ENCODE data around the gene MAGEH1. TPM values are rescaled to one million over a fixed set of nuclear protein-coding genes. Genes with fewer than 3 reads are reported as not detected.

Gene MAGEH1
- total and polyA plus RNA-seq, 2 of the 8 experiments (the other 6 are each of a cell fraction or from before 2014, with no cell fraction given) = 9.4 to 13.4 TPM

- Histone ChIP-seq H3K14ac (ENCODE audit: insufficient read length) (no peak overlapping the region), H3K27me3 (replicated peaks in 1 of 4; ENCODE audit: control insufficient read depth in 3 of 4, extremely low read depth in 1 of 4, insufficient read depth in 3 of 4, low read length in 3 of 4) (no peaks in the 10 kb centered on the region), H3K79me1 (ENCODE audit: low read depth, low read length) (no peaks in the 10 kb centered on the region), H2BK120ac (replicated peaks; ENCODE audit: low read depth, low read length) (no peak overlapping the region), H4K20me1 (replicated peaks in 1 of 2; ENCODE audit: control insufficient read depth in 1 of 2, insufficient read depth in 2 of 2, low read length in 2 of 2) (no peaks in the 10 kb centered on the region), H3K36me3 (ENCODE audit: control insufficient read depth in 2 of 4, insufficient read depth in 4 of 4, low read length in 3 of 4) (peaks cover 0 to 3% (median 0%) of the 10 kb centered on the region in 4 experiments; a peak in 1 of 8 replicates), H2BK12ac (ENCODE audit: low read depth, low read length) (no peak overlapping the region), H3K79me2 (ENCODE audit: control insufficient read depth in 1 of 2, insufficient read depth in 2 of 2, low read length in 2 of 2) (no peaks in the 10 kb centered on the region), H3K4ac (replicated peaks; ENCODE audit: insufficient read length, low read depth, low read length) (no peak overlapping the region), H3K27ac (ENCODE audit: low read depth, low read length) (no peak overlapping the region), H3K18ac (ENCODE audit: extremely low read depth, low read length) (no peak overlapping the region), H3K23me2 (ENCODE audit: low read depth, low read length) (no peaks in the 10 kb centered on the region), H3K9ac (replicated peaks in 1 of 4; ENCODE audit: extremely low read depth in 1 of 4, low read depth in 3 of 4, low read length in 3 of 4) (no peak overlapping the region), H3K23ac (ENCODE audit: insufficient read length) (no peak overlapping the region), H3K9me3 (ENCODE audit: insufficient read depth in 2 of 2, low read depth in 1 of 2, low read length in 1 of 2) (no peaks in the 10 kb centered on the region), H2AK5ac (ENCODE audit: low read depth, low read length) (no peak overlapping the region), H4K5ac (ENCODE audit: insufficient read length, low read depth, low read length) (no peak overlapping the region), H4K91ac (replicated peaks; ENCODE audit: insufficient read length, low read length) (no peak overlapping the region), H3K4me2 (ENCODE audit: insufficient read depth in 1 of 2, low read depth in 2 of 2, low read length in 2 of 2) (no peak overlapping the region; a peak in 1 of 4 replicates), H3K4me3 (ENCODE audit: extremely low read depth in 1 of 4, insufficient read depth in 2 of 4, low read depth in 3 of 4, low read length in 4 of 4) (no peak overlapping the region), H3K56ac (replicated peaks; ENCODE audit: insufficient read length, low read depth, low read length) (no peak overlapping the region), H2BK15ac (ENCODE audit: low read length) (no peak overlapping the region), H3K4me1 (replicated peaks in 1 of 4; ENCODE audit: control insufficient read depth in 3 of 4, insufficient read depth in 4 of 4, low read length in 3 of 4) (no peaks in the 10 kb centered on the region; a peak in 1 of 7 replicates), H2BK20ac (ENCODE audit: low read length) (no peak overlapping the region), H2AFZ (ENCODE audit: low read length) (no peak overlapping the region), H4K8ac (ENCODE audit: extremely low read depth, insufficient read depth, low read length) (no peak overlapping the region), H2BK5ac (ENCODE audit: low read depth, low read length) (no peak overlapping the region)
- DNase-seq (ENCODE audit: low read depth in 1 of 2, low spot score in 2 of 2) = no peak
- ChIA-PET CTCF (ENCODE audit: partially characterized antibody) (no interaction called here), POLR2A (ENCODE audit: partially characterized antibody) (no interaction called here)
- TF ChIP-seq ZNF274 (IDR thresholded peaks at IDR 0.05; ENCODE audit: borderline replicate concordance, extremely low read depth, low read length) (no peak), MAFK (IDR thresholded peaks at IDR 0.05; ENCODE audit: low read depth, low read length) (peak; percentile 77)
- no peak for FAIRE-seq
- WGBS, 2 experiments (ENCODE audit: extremely low coverage in 1 of 2, insufficient coverage in 1 of 2, insufficient read length in 1 of 2, insufficient replicate concordance in 2 of 2, low coverage in 1 of 2, low lambda C conversion rate in 2 of 2, missing lambda C conversion rate in 1 of 2) = 78% methylated on average over 4 of the region's 4 CpGs; no CpG with 5 or more reads in 1 of the 2 experiments
Observed at GRCh38 chrX:55490974-55491373, 39.0 kb downstream of the MAGEH1 start.

Small RNA genes lying within 50 kb of the gene (microRNA-seq; reads per million reads assigned to microRNA genes)
- gene MIR4536-1 (ENCODE audit: borderline microRNAs expressed in 2 of 2, borderline number of aligned reads in 2 of 2, borderline replicate concordance in 1 of 2) (0 reads per million in 2 experiments), gene MIR4536-2 (ENCODE audit: borderline microRNAs expressed in 2 of 2, borderline number of aligned reads in 2 of 2, borderline replicate concordance in 1 of 2) (0 reads per million in 2 experiments)

Small RNA genes lying within 50 kb of the gene (small RNA-seq; reads per million reads assigned to genes)
- gene MIR4536-2 (ENCODE audit: insufficient read depth) = not detected

Other genes starting within 250 kb of the MAGEH1 start
- not detected in 2 replicates for gene PAGE5, start 231.8 kb upstream of the MAGEH1 start, total RNA-seq (2021; fragmentation: NEBNext Ultra II Directional; extraction: Animal tissue kit (Norgen Biotek cat#: 25700))
- gene PAGE5, start 231.8 kb upstream of the MAGEH1 start, polyA plus RNA-seq (2011; rRNA removed) = not detected in 2 replicates
- gene PAGE3, start 187.2 kb upstream of the MAGEH1 start, total RNA-seq (2021; fragmentation: NEBNext Ultra II Directional; extraction: Animal tissue kit (Norgen Biotek cat#: 25700)) = not detected in 2 replicates
- not detected in 2 replicates for gene PAGE3, start 187.2 kb upstream of the MAGEH1 start, polyA plus RNA-seq (2011; rRNA removed)
- 5.6 and 6.6 TPM in 2 replicates for gene USP51, start 37.7 kb downstream of the MAGEH1 start, total RNA-seq (2021; fragmentation: NEBNext Ultra II Directional; extraction: Animal tissue kit (Norgen Biotek cat#: 25700))
- gene USP51, start 37.7 kb downstream of the MAGEH1 start, polyA plus RNA-seq (2011; rRNA removed) = 2.9 and 5.2 TPM in 2 replicates
- not detected in 2 replicates for gene FOXR2, start 171.3 kb downstream of the MAGEH1 start, total RNA-seq (2021; fragmentation: NEBNext Ultra II Directional; extraction: Animal tissue kit (Norgen Biotek cat#: 25700))
- gene FOXR2, start 171.3 kb downstream of the MAGEH1 start, polyA plus RNA-seq (2011; rRNA removed) = not detected in 2 replicates